SK-N-SH (cell line): ENCODE results near the gene CHMP6. TPM values are rescaled to one million over a fixed set of nuclear protein-coding genes. Genes with fewer than 3 reads are reported as not detected.

Experiments used
- CTCF ChIA-PET: fragments of 300-600, 350-600 bp; formaldehyde crosslinking; extraction: SDS; loops from one replicate; lab custom pipeline; 2021; lab: Yijun Ruan, JAX
- POLR2A ChIA-PET: fragments of 350-600 bp; sonication (Branson Sonifier 250); formaldehyde crosslinking; extraction: SDS; loops from one replicate; lab custom pipeline; 2020; ENCODE audit warnings: antibody characterized with exemption, inconsistent platforms; lab: Yijun Ruan, JAX
- DNase-seq: peaks from one replicate; pipeline ENCODE4 v3.0.0; 2012
- H2AFZ ChIP-seq: fragments of 200-600 bp; sonication (generic); 2 replicates; pipeline ENCODE4 v1.8.1; 2016; ENCODE audit warnings: antibody characterized with exemption, mild to moderate bottlenecking, low read depth
- H3F3A ChIP-seq: fragments of 200-600 bp; sonication (generic); replicated peaks from 2 replicates; pipeline ENCODE3; 2016; ENCODE audit warnings: antibody characterized with exemption, mild to moderate bottlenecking; ENCODE audit not compliant: insufficient read depth
- H3K27ac ChIP-seq, 2 experiments: fragments of 200-500 bp in 1 of 2; fragments of 200-600 bp in 1 of 2; sonication (Bioruptor generic) in 1 of 2; sonication (generic), shearing (Covaris generic) in 1 of 2; 2 replicates each; pipeline versions ENCODE4 v1.5.1 to v1.6.1; 2014 to 2016; ENCODE audit warnings: low read depth in 2 of 2, inconsistent platforms in 1 of 2, low read length in 1 of 2, mild to moderate bottlenecking in 1 of 2, mixed read lengths in 1 of 2
- H3K27me3 ChIP-seq: fragments of 200-600 bp; sonication (generic), shearing (Covaris generic); 2 replicates; pipeline ENCODE4 v1.6.1; 2016; ENCODE audit warnings: mixed run types; ENCODE audit not compliant: insufficient read depth
- H3K36me3 ChIP-seq, 2 experiments: fragments of 200-500 bp in 1 of 2; fragments of 200-600 bp in 1 of 2; sonication (Bioruptor generic) in 1 of 2; sonication (generic) in 1 of 2; replicated peaks in 1 of 2; 2 replicates each; pipeline versions ENCODE3 to v1.5.1; 2014 to 2016; ENCODE audit warnings: low read length in 1 of 2, mild to moderate bottlenecking in 1 of 2; ENCODE audit not compliant: insufficient read depth in 2 of 2, control insufficient read depth in 1 of 2
- H3K4me1 ChIP-seq, 2 experiments: fragments of 200-500 bp in 1 of 2; fragments of 200-600 bp in 1 of 2; sonication (Bioruptor generic) in 1 of 2; sonication (generic), shearing (Covaris generic) in 1 of 2; 2 replicates each; pipeline versions ENCODE4 v1.5.1 to v1.6.1; 2014 to 2016; ENCODE audit warnings: low read depth in 1 of 2, low read length in 1 of 2, mixed run types in 1 of 2; ENCODE audit not compliant: insufficient read depth in 2 of 2, control insufficient read depth in 1 of 2
- H3K4me2 ChIP-seq: fragments of 200-600 bp; sonication (generic), shearing (Covaris generic); 2 replicates; pipeline ENCODE4 v1.6.1; 2017; ENCODE audit warnings: mixed run types
- H3K4me3 ChIP-seq, 2 experiments: fragments of 200-500 bp in 1 of 2; fragments of 200-600 bp in 1 of 2; sonication (Bioruptor generic) in 1 of 2; sonication (generic), shearing (Covaris generic) in 1 of 2; 2 replicates each; pipeline versions ENCODE4 v1.5.1 to v1.8.1; 2014 to 2016; ENCODE audit warnings: low read depth in 2 of 2, inconsistent platforms in 1 of 2, low read length in 1 of 2, mild to moderate bottlenecking in 1 of 2, mixed read lengths in 1 of 2, moderate library complexity in 1 of 2
- H3K79me2 ChIP-seq: fragments of 200-600 bp; sonication (generic); 2 replicates; pipeline ENCODE4 v1.8.1; 2017; ENCODE audit warnings: mild to moderate bottlenecking; ENCODE audit not compliant: insufficient read depth
- H3K9ac ChIP-seq: fragments of 200-600 bp; sonication (generic); 2 replicates; pipeline ENCODE4 v1.6.1; 2017; ENCODE audit warnings: mixed run types
- H3K9me2 ChIP-seq: fragments of 200-600 bp; sonication (generic); 2 replicates; pipeline ENCODE4 v1.6.1; 2017; ENCODE audit warnings: mixed run types
- H3K9me3 ChIP-seq: fragments of 200-600 bp; sonication (generic); 2 replicates; pipeline ENCODE4 v1.6.1; 2017; ENCODE audit warnings: mixed run types, mild to moderate bottlenecking, moderate library complexity
- H4K20me1 ChIP-seq: fragments of 200-600 bp; sonication (generic); 2 replicates; pipeline ENCODE4 v1.6.1; 2017; ENCODE audit warnings: mild to moderate bottlenecking, mixed run types; ENCODE audit not compliant: insufficient read depth
- ELF1 ChIP-seq: IDR thresholded peaks from 2 replicates; pipeline ENCODE4 v1.4.0; 2012
- EP300 ChIP-seq, 2 experiments: IDR thresholded peaks; 2 replicates each; pipeline versions ENCODE4 v1.4.0 to v1.6.1; 2012; ENCODE audit warnings: borderline replicate concordance in 1 of 2, low read depth in 1 of 2, low read length in 1 of 2
- IRF3 ChIP-seq: fragments of 150-350 bp; IDR thresholded peaks from 2 replicates; pipeline ENCODE4 v1.6.1; 2016; ENCODE audit warnings: mild to moderate bottlenecking, low read depth, low read length
- PBX3 ChIP-seq: IDR thresholded peaks from 2 replicates; pipeline ENCODE4; 2012
- YY1 ChIP-seq: IDR thresholded peaks from 2 replicates; pipeline ENCODE4 v1.4.0; 2012; ENCODE audit warnings: low read depth, mild to moderate bottlenecking
- WGBS: methylation state at CpG from one replicate; pipeline ENCODE4 v1.1.6; 2017; ENCODE audit warnings: low lambda C conversion rate; 5-methylcytosine and 5-hydroxymethylcytosine counted together
- polyA plus RNA-seq, 3 experiments: library from polyadenylated mRNA; depleted of rRNA; stranded (reverse); fragments of >200 nt; gene quantifications; 2 replicates each; pipeline ENCODE4 v1.2.3, GENCODE V29; 2012

The CHMP6 gene
- polyA plus RNA-seq, 1 of the 3 experiments (the other 2 are of a cell fraction) = 44.1 TPM

- ChIA-PET POLR2A (no interaction called here), CTCF (interaction anchor here (0.9 to 10.6 kb wide), 17 partner anchors 8 to 564 kb away, joined by 3 to 84 read pairs (median 4); no protein-coding TSS in a partner anchor)
- H3K4me3 ChIP-seq = peak overlapping the region; percentile 79 to 89
- peaks cover 3% of the 10 kb centered on the region for H3F3A ChIP-seq
- peak; percentile 45 for DNase-seq
- no peaks in the 10 kb centered on the region for H3K9me3 ChIP-seq
- H3K27ac ChIP-seq = no peak overlapping the region; a peak in 1 of 4 replicates
- H3K36me3 ChIP-seq = peaks cover 6 to 9% of the 10 kb centered on the region in 2 experiments
- peak overlapping the region; percentile 75 for H3K9ac ChIP-seq
- 0 out of 2 replicates have a peak, but pooled peaks cover 4% of the 10 kb centered on the region for H4K20me1 ChIP-seq
- no peaks in the 10 kb centered on the region for H3K9me2 ChIP-seq
- WGBS = 46% methylated on average over 19 of the region's 22 CpGs
- TF ChIP-seq ELF1 = no peak
- 0 out of 2 replicates have a peak, but pooled peaks have one; percentile 7 for TF ChIP-seq YY1
- peak overlapping the region; percentile 100 for H2AFZ ChIP-seq
- H3K79me2 ChIP-seq = peaks cover 29% of the 10 kb centered on the region
- H3K4me2 ChIP-seq = peak overlapping the region; percentile 100
- H3K4me1 ChIP-seq = peaks cover 10 to 17% of the 10 kb centered on the region in 2 experiments; a peak in 1 of 4 replicates
- no peaks in the 10 kb centered on the region for H3K27me3 ChIP-seq
Measured at GRCh38 chr17:80990921-80991644, 558 bp upstream of the CHMP6 start.

- TF ChIP-seq EP300 (IDR thresholded peaks at IDR 0.05; ENCODE audit: borderline replicate concordance in 1 of 2, low read depth in 1 of 2, low read length in 1 of 2) = no peak
- TF ChIP-seq YY1 = no peak
- no peak for TF ChIP-seq PBX3
- no peak for TF ChIP-seq IRF3
- Histone ChIP-seq H3K9ac (peak overlapping the region; percentile 75), H3F3A (peaks cover 3% of the 10 kb centered on the region), H3K27ac (no peak overlapping the region; a peak in 1 of 4 replicates), H3K79me2 (peaks cover 29% of the 10 kb centered on the region), H3K4me3 (peak overlapping the region; percentile 79 to 89), H3K4me2 (peak overlapping the region; percentile 100), H3K4me1 (peaks cover 10 to 17% of the 10 kb centered on the region in 2 experiments; a peak in 1 of 4 replicates), H3K9me2 (no peaks in the 10 kb centered on the region), H4K20me1 (0 out of 2 replicates have a peak, but pooled peaks cover 4% of the 10 kb centered on the region), H3K9me3 (no peaks in the 10 kb centered on the region), H3K36me3 (peaks cover 15 to 21% of the 10 kb centered on the region in 2 experiments), H2AFZ (peak overlapping the region; percentile 100; the same call in 1 of the 2 replicates), H3K27me3 (no peaks in the 10 kb centered on the region)
- ChIA-PET POLR2A (no interaction called here), CTCF (interaction anchor here (0.7 to 10.6 kb wide), 14 partner anchors 11 to 416 kb away, joined by 3 to 84 read pairs (median 4); no protein-coding TSS in a partner anchor)
- DNase-seq = peak; percentile 85
- WGBS = 4% methylated on average over 42 of the region's 90 CpGs
Measured at GRCh38 chr17:80992077-80992947, 671 bp downstream of the CHMP6 start.
